CD4-positive, alpha-beta T cell treated with Interleukin-21 for 1 hour (primary cell): ENCODE data around the gene ZFX.
"Not testable (repeated sequence)": the region's sequence is repeated elsewhere in the genome, so short reads cannot be mapped to it uniquely, and the experiment has no call there.

ENCODE experiments used
- DNase-seq: peaks from one replicate; pipeline ENCODE4 v3.0.0-alpha.2; 2020

The ZFX gene

DNA sequence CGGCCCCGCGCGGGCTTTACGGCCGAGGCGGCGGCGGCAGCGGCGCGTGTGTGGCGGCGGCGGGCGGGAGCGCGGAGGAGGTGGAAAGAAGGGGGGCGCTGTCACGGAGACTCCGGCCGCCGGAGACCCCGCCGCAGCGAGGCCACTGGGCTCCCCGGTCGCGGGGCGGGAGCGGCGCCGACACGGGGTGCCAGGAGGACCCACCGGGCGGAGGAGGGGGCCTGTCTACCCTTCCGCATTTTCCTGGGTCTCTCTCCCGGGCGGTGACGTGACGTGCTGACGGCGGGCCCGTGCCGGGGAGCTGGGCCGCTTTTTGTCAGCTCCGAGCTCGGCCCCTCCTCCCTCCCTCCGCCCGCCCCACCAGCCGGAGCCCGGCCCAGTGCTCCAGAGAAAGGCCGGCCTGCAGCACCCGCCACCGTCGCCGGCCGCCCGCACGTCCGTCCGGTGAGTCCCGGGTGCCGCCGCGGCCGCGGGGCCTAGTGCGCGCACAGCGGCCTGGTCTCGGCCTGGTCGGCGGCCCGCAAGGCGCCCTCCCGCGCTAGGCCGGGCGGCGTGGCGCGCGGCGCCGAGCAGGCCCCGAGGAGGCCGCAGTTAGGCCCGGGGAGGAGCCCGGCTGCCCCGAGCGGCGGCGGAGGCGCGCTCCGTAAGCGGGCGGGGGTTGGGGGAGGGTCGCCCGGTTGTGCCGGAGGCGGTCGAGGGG is at the start of gene ZFX:
ZFX (plus strand) TSS at position 379 of the 700 bp plus-strand sequence. CDS start 23,014 bp downstream, outside the sequence.
- peak; percentile 74 for DNase-seq

DNA sequence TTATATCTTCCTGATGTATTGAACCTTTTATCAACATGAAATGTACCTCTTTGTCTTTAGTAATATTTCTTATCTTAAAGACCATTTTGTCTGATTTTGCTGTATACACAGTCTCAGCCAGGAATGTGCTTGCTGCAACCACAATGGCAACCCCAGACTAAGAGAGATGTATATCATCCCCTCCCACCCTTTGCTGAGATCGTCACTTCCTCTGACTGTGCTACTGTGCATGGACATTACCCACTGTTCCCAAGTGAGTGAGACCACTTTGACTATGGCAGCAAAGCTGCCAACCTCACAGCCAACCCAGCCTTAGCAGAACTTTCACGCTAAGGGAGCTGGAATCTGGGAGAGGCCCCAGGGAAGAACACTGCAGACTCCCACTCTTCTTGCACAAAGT is 48.8 kb upstream of the ZFX start:
- no peak for DNase-seq

DNA sequence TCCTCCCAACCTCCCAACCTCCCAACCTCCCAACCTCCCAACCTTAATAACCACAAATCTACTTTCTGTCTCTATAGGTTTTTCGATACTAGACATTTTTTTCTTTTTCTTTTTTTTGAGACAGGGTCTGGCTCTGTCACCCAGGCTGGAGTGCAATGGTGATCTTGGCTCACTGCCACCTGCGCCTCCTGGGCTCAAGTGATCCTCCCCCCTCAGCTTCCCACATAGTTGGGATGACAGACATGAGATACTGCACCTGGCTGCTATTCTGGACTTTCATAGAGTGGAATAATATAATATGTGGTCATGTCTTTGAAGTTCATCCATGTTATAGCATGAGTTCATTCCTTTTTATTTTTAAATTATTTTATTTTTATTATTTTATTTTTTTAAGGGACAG is 39.5 kb upstream of the ZFX start:
- no peak for DNase-seq

DNA sequence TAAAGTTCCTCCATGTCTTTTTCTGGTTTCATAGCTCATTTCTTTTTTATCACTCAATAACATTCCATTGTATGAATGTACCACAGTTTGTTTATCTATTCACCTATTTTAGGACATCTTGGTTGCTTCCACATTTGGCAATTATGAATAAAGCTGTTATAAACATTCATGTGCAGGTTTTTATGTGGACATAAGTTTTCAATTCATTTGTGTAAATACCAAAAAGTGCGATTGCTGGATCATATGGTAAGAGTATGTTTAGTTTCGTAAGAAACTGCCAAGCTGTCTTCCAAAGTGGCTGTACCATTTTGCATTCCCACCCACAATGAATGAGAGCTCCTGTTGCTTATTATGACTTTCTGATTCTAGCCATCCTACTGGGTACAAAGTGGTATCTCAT is 36.3 kb upstream of the ZFX start:
- DNase-seq: no peak

DNA sequence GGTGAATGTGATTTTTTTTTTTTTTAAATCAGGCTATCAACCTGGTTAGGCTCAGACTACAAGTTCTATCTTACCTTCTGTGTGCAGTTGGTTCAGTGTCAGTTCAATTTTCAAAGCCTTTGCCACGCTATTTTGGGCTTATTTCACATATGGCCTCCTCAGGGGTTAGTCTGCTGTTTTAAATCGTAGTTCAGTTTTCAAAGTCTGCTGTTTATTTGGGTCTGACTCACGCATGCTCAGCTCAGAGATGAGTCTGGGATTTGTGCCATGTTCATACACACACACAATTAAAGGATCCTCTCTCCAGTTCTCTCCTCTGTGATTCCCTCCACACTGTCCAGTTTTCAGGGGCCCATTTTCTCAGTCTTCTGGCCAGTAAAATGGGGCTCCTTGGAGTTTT is 32.3 kb upstream of the ZFX start:
- DNase-seq: no peak

DNA sequence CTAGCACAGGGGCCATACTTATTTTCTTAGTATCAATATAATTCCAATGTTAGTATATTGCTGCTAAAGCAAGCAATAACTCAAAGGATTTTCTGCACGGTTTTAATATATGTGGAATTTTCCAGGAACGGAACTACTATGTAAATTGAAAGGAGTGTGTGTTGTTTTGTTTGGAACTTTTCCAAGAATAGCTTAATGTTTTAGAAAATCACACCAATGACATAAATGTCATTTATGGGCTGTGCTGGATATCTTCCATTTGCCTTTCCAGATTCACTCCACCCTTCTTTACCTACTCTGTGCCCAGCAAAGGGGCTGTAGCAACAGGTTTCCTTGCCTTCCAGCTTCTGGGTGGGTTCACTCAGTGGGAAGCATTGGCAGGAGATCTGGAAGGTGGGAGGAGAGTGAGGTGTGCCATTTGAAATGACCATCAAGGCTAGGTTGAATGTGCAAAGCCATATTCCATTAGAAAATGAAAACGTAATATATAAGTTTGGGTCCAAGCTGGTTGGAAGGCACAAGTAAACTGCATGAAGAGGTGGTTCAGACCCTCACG is 25.2 kb upstream of the ZFX start:
- no peak for DNase-seq

DNA sequence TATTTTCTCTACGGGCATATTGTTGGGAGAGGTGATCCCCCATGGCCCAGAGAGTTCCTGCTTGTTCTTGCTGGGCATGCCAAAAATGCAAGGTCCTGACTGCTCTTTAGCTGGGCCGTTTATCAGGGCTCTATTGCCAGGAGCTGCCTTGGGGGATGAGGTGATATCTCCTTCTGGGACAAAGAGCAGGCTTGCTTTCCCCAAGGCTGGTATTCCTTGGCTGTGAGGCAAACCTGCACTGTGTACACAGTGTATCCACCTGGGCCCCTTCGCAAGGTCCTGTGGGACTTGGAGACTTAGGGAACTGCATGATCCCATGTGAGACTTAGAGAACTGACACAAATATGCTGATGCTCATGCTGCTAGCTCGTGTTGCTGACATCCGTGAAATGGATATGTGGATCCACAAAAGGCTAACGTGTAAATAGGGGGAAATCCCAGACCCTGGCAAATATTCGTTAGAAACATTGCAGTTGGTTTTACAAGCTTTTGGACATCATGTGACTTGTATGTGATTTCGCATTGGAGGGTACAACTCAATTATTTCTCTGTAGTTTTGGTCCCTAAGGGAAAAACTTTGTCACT is 24.4 kb upstream of the ZFX start:
- no peak for DNase-seq

DNA sequence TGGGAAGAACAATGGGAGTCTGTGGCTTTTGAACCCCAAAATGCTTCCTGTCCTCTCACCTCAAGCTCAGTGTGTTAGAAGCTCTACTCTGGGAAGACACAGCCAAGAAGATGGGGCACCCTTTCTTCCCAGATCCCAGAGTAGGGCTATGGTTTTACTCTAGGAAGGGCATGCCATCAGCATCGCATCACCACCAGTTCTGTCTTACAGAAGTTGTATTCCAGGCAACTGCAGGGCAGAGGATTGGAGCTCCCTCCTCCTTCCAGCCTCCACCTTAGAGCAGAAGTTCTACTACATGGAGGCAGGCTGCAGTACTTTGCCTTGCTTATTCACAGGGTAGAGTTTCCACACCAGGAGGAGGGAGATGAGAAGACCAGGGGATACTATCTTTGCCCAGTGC is 18.1 kb upstream of the ZFX start:
- no peak for DNase-seq

DNA sequence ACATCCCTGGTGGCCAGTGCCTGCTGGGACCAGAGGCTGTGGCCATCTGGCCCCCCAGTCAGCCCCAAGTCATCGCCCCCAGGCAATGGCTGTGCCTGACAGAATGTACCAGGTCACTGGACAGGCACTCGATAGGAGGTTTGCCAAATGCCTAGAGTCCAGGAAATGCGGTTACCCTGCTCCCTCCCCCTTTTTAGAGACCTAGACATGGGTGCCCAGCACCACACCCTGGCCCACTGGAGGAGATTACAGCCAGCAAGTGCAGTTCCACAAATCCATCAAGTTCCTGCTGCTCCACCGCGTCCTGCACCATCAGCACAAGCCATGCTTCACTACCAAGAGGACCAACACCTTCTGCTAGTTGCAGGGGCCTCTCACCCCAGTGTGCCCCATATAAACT is 16.2 kb upstream of the ZFX start:
- no peak for DNase-seq

DNA sequence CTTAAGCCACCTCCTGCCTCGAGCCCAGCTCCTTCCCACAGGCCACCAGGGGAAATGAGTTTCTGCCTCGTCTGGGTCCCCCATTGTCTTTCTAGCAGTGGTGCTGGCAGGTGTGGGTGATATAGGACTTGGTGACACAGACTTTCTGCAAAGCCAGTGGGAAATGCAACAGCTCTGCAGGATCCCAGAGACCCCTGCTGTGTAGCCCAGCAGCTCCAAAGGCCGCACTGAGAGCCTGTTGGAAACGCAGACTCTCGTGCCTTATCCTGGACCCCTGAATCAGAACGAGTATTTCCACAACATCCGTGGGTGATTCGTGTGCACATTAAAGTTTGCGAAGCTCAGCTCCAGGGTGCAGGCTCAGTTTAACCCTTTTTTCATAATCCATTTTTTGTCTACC is 13.8 kb upstream of the ZFX start:
- DNase-seq: not testable (repeated sequence)

DNA sequence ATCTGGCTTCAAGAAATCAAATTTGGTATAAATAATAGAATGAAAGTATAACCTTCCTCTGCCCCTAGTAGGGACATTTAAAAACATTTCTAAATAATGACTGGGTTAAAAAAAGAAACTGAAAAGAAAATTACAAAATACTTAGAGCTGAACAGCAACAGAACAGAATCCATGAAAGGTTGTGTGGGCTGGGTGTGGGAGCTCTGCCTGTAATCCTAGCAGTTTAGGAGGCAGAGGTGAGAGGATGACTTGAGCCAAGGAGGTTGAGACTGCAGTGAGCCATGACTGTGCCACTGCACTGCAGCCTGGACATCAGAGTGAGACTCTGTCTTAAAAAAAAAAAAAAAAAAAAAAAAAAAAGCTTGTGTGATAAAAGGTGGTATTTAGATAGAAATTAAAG is 12.3 kb upstream of the ZFX start:
- DNase-seq: no peak

DNA sequence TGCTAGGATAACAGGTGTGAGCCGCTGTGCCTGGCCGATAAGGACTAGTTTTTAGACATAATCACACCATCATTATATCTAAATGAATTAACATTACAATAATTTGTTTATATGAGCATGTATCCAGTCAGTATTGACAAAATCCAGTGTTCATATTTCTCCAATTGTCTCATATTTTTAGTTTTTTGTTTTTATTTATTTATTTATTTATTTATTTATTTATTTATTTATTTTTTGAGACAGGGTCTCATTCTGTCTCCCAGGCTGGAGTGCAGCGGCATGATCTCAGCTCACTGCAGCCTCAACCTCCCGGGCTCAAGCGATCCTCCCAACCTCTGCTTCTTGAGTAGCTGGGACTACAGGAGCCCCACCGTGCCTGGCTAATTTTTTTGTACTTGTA is 5.5 kb upstream of the ZFX start:
- DNase-seq: not testable (repeated sequence)

DNA sequence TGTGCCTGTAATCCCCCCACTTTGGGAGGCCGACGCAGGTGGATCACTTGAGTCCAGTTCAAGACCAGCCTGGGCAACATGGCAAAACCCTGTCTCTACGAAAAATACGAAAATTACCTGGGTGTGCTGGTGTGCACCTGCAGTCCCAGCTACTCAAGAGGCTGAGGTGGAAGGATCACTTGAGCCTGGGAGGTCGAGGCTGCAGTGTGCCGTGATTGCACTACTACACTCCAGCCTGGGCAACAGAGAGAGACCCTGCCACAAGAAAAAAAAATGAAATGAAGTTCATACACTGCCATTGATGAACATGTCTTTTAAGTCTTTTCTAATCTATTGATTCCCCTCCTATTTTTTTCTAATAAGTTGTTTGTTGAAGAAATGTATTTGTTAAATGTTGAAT is 5.0 kb upstream of the ZFX start:
- no peak for DNase-seq

DNA sequence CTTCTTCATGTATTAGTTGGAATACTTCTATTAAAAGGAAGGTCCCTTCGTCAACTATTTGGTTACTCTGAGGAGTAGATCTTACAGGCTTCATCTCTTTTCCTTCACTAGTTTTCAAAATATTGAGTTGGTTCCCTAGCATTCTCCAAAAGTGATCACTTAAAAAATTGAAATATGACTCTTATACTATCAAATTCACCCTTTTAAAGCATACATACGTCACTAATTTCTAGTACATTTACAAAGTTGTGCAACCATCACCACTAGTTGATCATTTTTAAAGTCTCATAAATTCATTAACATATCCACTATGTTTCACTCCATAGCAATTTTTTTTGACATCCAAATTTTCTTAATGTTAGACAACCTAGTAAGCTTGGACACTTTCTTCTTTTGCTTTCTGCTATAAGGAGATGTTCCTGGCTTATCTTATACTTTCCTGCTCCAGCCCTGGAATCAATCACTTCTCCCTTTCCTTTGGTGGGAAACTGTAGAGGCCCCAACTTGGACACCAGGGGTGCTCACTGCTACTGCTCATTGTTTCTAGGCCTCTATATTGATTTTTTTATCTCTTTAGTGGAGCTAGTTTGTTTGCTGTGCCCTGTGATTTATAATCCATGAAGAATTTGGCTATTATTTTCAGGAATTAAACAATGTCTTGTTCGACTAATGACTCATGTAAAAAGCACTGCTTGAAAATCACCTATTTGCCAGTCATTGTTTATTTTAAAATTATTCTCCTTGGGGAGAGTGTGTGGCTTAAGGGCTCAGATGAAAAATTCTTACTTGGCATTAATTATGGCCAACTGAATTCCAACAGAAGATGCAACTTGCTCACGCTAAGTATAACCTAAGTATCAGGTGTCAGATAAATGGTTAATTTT is 4.0 kb upstream of the ZFX start:
- no peak for DNase-seq

DNA sequence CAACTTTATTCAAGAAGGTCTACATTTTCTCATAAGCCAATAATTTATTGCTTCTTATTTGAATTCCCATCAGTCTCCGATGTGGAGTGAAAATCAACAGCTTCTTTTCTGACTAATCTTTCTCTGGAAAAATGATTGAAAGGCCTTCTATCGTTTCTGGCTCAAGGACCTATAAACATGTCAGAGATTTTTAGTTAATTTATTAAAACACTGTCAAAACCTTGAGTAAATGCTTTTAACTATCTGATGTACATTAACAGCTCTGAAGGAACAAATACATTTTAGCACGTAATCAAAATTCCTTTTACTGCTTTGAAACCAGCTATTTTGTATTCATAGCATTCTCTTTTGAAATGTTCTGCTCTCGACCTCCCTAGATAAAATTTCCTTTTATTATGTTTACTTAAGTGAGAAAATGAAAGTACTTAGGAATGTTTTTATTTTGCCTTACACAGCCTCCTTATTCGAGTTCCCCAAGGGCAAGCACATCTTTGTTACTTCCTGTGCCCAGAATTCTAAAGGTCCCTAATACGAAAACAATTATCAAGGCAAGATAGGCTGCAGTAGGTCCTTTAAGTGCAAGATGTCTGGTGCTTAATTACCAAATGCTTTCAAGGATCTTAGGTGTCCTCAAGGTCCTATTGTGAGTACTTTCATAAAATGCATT is 3.1 kb upstream of the ZFX start:
- no peak for DNase-seq

DNA sequence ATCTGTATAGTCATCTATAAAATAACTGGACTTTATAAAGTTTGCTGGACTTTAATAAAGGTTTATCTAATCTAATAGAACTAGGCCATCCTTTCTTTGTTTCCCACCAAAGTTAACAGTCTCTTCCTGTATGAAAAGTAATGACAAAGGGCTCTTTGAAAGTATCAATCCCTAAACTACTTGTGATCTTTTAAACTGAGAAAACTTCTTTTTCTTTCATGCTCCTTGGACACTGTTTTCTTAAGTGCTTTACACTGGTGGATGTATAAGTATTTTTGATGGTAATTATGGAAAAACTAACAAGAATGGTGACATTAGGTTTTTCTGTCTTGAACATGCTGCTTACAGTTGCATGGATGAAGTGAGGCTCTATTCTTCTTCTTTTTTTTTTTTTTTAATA is 2.4 kb upstream of the ZFX start:
- DNase-seq: no peak

DNA sequence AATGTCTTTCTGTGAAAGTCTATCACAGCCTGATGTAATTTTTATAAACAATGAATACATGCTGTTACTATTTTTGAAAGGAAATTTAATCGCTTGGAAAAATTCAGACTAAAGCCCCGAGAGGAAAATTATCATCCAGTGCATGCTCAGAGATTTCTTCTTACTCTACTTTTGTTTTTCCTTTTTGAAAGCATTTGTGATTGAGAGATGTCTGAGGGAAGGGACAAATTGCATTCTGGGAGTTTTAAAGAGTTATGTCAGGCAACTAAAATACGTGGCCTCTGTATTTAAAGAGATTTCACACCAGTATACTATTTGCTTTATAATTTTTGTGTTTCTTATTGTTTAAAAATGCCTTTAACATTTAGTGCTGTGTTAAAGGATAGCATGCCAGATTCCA is 1.4 kb upstream of the ZFX start:
- DNase-seq: no peak

DNA sequence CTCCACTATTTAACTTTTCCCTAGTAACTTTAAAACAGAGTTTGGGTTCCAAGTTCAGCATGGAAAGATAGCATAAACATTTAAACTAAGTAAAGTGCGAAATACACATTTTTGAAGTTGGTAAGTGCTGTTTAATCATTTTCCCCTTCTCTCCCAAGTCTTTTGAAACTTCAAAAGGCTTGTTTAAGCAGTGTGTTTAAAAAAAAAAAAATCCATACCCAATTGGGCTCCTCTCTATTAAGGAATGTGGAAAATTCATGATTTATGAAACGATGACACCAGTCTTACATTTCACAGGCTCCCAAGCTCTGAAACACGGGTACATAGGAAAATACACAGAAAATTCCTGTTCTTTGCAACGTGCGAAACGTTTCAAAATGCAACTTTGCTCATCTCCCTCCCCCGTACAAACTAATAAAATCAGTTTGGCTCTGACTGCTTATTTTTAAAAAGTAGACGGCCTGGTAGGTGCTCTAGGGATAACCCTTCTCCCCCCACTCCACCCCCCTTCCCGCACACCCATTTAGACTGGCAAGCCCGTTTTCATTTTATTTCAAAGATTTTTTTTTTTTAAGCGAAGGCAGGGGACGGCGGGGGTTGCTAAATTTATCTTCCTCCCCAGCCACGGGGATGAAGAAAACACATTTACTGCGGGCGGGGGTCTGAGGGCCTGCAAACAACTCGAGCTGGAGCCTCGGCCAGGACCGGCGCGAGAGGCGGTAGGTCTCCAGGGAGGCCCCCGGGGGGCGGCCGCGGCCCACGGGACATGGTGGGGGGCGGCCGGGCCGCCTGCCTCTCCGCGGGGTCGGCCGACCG is 786 bp upstream of the ZFX start:
- peak; percentile 43 for DNase-seq

DNA sequence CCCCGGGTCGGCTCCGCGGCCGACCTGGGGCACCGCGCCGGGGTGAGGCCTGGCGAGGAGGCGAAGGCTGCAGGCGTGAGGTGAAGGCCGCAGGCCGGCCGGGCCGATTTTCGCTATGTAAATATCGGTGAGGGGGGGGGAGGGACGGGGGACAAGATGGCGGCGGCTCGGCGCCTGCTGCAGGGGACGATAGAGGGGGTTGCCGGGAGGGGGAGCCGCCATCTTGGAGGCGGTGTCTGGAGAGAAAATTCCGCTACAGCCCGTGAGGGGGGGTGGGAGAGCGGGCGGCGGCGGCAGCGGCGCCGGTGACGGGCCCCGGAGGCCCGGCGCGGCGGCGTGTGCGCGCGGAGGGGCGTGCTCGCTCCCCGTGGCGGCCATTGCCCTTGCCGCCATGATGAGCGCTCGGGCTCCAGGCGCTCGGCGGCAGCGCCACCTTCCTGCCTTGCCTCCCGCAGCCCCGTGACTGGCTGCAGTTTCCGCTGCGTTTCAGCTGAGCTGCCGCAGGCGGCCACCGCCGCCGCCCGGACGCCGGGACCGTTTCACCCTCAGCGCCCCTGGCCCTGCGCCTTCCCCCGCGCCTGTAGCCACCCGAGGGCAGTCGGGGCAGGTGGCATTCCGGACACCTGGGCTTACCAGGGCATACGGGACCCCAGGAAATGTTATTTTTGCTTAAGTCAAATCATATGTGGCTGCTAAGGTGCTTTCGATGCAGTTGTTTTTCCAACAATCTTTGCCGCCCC is 692 bp downstream of the ZFX start:
- DNase-seq: peak; percentile 90

DNA sequence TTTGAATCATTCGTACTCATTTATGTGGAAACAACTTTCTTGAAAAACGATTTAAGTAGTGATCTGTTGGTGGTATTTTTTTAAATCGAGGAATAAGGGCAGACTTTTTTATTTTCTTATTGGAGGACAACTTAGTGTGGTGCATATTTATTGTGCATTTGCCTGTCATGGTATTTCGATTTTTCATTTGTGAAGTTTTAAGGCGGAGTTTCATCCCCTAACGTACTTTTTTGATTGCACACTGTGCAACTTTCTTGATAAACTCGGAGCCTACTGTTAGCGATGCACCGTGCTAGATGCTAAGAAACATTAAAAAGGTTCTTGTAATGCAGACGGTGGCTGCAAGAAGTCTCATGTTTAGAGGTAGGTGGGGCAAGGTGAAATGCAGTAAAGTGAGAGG is 1.4 kb downstream of the ZFX start:
- no peak for DNase-seq

DNA sequence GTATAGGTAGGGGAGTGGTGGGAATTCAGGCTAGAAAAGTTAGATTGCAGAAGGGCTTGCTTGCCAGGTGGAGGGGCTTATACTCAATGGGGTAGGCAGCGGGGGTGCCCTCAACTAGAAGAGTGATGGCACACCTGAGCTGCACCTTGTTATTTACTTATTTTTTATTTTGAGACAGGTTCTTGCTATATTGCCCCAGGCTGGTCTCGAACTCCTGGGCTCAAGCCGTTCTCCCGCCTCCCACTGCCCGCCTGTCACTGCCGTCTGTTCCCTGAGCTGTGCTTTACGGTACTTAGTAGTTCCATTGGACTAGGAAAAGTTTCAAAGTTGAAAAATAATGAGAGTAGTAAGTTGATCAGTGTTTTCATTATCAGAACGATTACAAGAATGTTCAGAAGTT is 2.0 kb downstream of the ZFX start:
- DNase-seq: no peak
